Stimulated activated naive CD8-positive, alpha-beta T cell treated with anti-CD3 and anti-CD28 coated beads, Interleukin-15, Interleukin-2, amounts not matched to agents 100 U/mL and 50 U/mL, for 24 hours (primary cell): Measurements from ENCODE around the gene ZNF444.
"Not testable (repeated sequence)": the region's sequence is repeated elsewhere in the genome, so short reads cannot be mapped to it uniquely, and the experiment has no call there.

Experiments used
- ATAC-seq: fragments of 150-1000 bp; cut with Tn5 transposase; one replicate; pipeline ENCODE4 v1.10.0; 2021
- DNase-seq: peaks from one replicate; pipeline ENCODE4 v3.0.0; 2021

Gene ZNF444

DNA sequence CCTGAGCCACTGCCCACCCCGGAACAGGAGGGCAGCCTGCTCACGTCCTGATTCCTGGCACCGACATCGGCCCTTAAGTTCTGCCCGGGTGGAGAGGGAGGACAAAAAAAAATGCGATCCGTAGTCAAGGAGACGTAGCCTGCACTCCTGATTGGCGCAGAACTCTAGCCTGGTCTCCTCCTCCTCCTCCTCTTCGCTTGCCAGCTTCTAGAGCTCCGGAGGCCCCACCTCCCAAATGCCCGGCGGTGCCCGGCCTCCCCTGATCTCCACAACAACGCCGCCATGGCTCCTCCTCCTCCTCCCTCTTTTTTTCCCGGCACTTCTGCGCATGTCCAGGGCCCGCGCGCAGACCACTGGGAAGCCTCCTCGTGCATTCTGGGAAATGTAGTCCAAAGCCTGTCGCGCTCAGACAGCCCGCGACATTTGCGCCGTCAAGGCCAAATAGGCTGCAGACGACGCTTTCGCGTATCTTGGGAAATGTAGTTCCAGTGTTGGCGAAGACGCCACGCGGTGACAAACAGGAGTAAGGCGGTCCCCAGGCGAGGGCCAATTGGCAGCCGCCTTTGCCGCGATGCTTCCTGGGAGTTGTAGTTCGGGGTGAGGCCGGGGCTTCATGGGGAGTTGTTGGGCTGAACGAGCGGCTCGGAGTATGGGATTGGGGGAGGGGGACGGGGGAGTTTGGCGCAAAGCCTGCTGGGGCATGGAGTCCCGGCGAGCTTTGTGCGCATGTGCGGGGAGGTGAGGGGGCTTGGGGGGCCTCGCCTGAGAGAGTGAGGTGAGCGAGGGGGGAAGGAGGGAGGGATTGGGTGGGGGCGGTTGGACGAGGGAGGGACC lies at the start of gene ZNF444:
Gene ZNF444 (plus strand): TSS at position 705 of the 834 bp plus-strand sequence. CDS start 5,625 bp downstream, outside the sequence.
- ATAC-seq (peak; percentile 95), DNase-seq (peak; percentile 97)

- ATAC-seq = no peak
- DNase-seq = no peak
Observed at GRCh38 chr19:56091751-56092546, 49.1 kb upstream of the ZNF444 start.

GRCh38 chr19:56092685-56093631 lies 48.1 kb upstream of the ZNF444 start:
- no peak for ATAC-seq
- DNase-seq = no peak

- ATAC-seq = no peak
Observed at GRCh38 chr19:56094449-56094848, 46.6 kb upstream of the ZNF444 start.

DNA sequence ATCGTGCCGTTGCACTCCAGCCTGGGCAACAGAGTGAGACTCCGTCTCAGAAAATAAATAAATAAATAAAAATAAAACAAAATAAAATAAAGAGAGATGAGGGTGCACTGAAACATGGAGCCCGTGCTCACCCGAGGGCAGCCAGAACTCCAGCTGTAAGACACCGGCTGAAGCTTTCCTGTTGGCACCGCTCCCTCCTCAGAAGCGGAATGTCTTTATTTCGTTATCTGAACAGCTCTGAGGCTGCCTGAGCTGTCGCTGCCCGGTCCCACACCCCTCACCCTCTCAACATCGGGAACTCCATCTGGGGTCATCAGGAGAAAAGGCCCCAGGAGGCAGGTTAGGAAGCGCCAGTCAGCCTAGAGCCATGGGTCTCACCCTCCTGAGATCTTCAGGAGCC lies 44.4 kb upstream of the ZNF444 start:
- no peak for ATAC-seq
- DNase-seq = no peak

More at GRCh38 chr19:56094449-56094848, 46.6 kb upstream of the ZNF444 start:
- no peak for DNase-seq

GRCh38 chr19:56097306-56097705 lies 43.8 kb upstream of the ZNF444 start:
- DNase-seq = no peak
- no peak for ATAC-seq

- no peak for DNase-seq
- ATAC-seq = no peak
Observed at GRCh38 chr19:56097776-56098175, 43.3 kb upstream of the ZNF444 start.

DNA sequence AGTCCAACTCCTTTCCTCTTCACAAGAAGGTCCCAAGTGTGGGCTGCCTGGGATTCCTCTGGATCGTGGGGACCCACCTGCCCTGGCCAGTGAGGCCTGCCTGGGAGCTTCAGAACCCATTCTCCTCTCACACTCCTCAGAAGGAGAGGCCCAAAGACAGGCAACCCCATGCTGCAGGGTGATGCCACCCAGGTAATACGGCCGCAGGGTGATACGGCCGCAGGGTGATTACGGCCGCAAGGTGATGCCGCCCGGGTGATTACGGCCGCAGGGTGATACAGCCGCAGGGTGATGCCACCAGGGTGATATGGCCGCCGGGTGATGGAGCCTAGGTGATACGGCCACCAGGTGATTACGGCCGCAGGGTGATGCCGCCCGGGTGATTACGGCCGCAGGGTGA lies 42.9 kb upstream of the ZNF444 start:
- not testable (repeated sequence) for DNase-seq, ATAC-seq

DNA sequence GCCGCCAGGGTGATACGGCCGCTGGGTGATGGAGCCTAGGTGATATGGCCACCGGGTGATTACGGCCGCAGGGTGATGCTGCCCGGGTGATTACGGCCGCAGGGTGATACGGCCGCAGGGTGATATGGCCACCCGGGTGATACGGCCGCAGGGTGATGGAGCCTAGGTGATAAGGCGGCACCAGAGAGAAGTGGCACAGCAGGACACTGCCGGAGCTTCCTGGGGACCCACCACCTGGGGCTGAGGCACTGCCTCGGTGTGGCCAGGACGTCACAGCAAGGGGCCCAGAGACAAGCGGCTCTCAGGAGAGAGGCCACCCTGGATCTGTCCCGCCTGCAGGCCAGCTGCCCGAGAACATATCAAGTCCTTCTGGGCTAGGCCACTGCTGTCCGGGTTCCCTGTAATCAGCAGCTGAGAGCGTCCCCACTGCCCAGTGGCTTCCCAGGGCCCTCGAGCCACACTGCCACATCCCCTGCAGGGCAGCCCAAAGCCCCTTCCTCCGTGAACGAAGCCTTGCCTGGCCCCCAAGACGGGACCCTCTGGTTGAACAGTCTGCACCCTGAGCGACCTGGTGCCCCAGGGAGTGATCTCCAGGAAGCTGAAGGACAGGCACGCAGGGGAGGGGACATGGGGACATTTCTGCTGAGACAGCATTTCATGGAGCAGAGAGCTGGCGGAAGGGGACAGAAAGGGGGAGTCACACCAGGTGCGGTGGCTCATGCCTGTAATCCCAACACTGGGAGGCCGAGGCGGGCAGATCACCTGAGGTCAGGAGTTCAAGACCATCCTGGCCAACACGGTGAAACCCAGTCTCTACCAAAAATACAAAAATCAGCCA lies 42.1 kb upstream of the ZNF444 start:
- DNase-seq (no peak), ATAC-seq (no peak)

- DNase-seq = no peak
- ATAC-seq = no peak
Observed at GRCh38 chr19:56099638-56100539, 41.2 kb upstream of the ZNF444 start.

GRCh38 chr19:56101095-56101494 lies 40.0 kb upstream of the ZNF444 start:
- ATAC-seq (no peak), DNase-seq (no peak)

- no peak for ATAC-seq
- DNase-seq = no peak
Observed at GRCh38 chr19:56101746-56102535, 39.1 kb upstream of the ZNF444 start.

- ATAC-seq (no peak), DNase-seq (no peak)
Observed at GRCh38 chr19:56103027-56103614, 38.0 kb upstream of the ZNF444 start.

DNA sequence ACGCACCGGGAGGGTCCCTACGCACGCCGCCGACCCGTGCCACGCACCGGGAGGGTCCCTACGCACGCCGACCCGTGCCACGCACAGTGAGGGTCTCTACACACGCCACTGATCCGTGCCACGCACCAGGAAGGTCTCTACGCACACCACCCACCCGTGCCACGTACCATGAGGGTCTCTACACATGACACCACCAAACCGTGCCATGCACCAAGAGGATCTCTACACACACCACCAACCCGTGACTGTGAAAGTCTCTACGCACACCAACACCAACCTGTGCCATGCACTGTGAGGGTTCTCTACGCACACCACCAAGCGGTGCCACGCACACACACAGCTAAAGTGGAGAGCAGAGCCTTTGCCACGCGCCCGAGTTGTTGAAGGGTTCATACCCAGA lies 36.7 kb upstream of the ZNF444 start:
- no peak for DNase-seq
- no peak for ATAC-seq

GRCh38 chr19:56105090-56105701 lies 35.9 kb upstream of the ZNF444 start:
- DNase-seq (peak; percentile 62), ATAC-seq (peak; percentile 57)

GRCh38 chr19:56105831-56106396 lies 35.2 kb upstream of the ZNF444 start:
- not testable (repeated sequence) for ATAC-seq, DNase-seq

DNA sequence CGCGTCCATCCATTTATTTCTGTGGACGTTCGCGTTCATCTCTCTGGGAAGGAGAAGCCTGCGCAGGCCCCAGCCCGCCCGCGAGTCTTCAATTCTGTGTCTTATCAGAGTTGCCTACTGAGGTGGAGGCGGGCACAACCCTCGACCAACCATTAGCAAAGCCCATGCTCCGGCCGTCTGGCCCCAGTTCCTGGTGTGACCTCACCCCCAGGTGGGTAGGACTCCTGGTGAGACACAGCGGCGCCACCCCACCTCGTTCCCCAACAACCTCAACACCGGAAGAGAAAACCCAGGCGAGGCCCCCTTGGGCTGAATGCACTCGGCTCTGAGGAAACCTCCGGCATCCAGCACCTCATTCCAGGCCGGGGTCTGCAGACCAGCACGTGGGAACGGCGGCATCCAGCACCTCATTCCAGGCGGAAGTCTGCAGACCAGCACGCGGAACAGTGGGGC lies 34.7 kb upstream of the ZNF444 start:
- no peak for DNase-seq
- ATAC-seq = no peak

GRCh38 chr19:56106993-56107392 lies 34.1 kb upstream of the ZNF444 start:
- no peak for ATAC-seq
- DNase-seq = no peak
